GM18519 (cell line): Measurements from ENCODE around the gene OXSM.

ENCODE experiments used
- ATAC-seq: cut with Tn5 transposase; IDR thresholded peaks from one replicate; pipeline ENCODE4 v1.9.1; 2021; ENCODE audit warnings: mild to moderate bottlenecking, moderate library complexity; ENCODE audit not compliant: unreplicated experiment, low FRiP score

OXSM gene

DNA sequence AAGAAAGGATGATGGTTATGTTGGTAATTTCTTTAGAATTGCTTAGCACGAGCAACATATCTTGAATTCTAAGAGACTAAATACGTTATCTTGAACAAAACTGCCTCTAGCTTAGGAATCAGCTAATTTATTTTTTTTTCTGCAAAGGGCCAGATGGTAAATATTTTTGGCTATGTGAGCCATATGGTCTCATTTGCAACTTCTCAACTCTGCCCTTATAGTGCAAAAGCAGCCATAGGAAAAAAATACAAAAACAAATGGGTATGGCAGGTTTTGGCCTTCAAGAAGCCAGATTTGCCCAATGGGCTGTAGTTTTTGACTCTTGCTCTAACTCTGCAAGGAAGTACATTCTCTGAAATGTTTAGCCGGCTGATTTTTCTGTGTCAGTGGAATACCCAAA lies 11.9 kb downstream of the OXSM start:
- ATAC-seq = no peak

DNA sequence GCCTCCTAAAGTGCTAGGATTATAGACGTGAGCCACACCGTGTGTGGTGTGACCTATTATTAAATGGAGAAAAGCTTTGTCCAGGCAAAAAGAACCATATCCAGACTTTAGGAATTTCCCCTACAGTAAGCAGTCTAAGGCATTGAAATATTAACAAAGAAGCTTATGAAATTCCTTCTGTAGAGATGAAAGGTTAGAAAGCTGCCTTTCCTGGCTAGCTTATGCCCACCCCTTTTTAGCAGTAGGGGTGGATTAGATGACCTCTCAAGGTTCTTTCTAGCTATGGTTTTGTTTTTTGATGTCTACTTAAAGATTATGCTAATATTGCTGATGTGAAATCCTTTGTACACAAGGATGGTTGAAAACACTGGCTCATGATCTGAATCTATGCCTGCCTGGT lies 13.9 kb downstream of the OXSM start:
- ATAC-seq = no peak

GRCh38 chr3:25804676-25805075 lies 14.8 kb downstream of the OXSM start:
- ATAC-seq = no peak

DNA sequence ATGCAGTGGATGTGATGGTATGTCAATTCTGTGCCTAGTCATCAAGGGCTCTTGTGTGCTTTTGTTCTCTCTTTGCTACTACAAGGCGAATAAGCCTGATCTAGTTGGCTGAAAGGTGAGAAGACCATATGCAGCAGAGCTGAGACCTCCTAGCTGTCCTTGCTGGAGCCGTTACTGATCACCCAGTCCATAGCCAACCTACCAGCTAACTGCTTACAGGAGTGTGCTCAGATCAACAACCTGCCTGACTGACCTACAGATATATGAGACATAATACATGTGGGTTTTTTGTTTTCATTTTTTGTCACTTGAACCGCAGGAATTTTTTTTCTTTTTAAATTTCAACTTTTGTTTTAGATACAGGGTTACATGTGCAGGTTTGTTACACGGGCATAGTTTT lies 22.8 kb downstream of the OXSM start:
- ATAC-seq = no peak

DNA sequence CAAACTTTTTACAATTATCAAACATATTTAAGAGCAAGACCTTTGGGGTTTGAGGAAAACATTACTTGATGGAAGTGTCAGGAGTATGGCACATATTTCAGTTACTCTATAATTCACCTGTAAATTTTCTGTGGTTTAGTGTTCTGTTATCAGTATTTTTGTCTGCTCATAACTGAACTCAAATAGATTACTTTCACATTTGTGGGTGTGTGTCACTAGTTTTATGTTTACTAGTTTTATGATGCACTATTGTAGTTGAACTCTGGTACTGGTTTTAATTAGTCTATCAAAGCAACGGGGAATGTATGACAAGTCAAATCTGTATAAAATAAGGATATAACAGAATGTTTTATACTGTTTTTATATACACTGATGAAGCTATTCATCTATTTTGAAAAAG lies 27.2 kb downstream of the OXSM start:
- ATAC-seq = peak; percentile 73

DNA sequence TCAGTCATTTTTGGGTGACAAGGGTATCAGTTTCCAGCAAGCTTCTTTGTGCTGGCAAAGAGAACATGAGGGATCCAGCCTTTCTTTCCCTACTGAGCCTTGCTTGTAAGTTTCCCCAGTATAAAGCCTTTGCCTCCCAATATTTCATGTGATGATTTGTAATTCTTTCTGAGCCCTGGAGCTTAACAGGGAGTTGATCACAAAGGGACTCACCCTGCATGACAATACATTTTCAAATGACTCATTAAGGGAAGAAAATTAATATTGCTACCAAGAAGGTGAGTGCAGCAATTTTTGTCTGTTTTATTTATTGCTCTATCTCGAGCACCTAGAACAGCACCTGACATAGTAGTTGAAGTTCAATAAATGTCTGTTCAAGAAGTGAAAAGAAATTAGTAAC lies 27.7 kb downstream of the OXSM start:
- ATAC-seq = no peak

DNA sequence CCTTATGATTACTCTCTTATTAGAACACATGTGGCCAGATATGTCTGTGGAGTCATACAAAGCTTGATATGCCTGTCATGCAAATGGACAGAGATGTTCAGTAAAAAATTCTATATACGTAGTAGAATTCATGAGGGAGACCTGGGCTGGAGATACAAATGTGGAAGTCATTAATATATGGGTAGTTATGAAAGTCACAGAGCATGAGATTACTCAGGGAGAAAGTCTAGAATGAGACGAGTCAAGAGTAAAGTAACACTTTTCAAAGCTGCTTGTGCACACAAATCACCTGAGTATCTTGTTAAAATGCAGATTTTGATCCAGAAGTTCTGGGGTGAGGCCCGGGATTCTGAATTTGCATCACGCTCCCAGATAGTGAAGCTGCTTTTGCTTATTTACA lies 28.4 kb downstream of the OXSM start:
- peak; percentile 43 for ATAC-seq

GRCh38 chr3:25820366-25820765 lies 30.5 kb downstream of the OXSM start:
- no peak for ATAC-seq

DNA sequence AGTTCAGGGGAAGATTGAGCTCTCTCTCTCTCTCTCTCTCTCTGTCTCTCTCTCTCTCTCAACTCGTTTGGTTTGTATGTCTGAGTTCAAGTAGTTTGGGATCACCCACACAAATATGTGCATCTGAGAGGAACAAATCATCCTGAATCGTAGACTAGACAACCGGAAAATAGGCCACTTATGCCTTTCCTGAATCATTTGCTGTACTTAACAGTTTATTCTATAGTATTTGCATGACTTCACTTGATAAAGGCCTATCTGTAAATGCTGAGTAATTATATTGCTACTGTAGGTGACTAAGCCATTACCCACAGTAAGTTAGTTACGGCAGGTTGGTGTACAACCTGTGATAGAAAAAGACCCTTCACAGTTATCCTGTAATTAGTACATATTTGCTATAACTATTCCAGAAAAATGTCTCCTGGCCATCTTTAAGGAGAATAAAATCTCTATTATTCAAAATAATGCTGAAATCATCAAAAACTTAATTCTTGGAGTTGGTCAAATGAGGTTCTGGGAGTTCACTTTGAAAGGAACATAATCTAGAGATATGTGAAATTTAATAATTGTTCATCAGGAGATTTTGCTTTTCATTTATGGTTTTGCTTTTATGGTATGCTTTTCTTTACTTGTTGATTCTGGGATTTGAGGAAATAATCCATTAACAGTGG lies 31.1 kb downstream of the OXSM start:
- no peak for ATAC-seq

DNA sequence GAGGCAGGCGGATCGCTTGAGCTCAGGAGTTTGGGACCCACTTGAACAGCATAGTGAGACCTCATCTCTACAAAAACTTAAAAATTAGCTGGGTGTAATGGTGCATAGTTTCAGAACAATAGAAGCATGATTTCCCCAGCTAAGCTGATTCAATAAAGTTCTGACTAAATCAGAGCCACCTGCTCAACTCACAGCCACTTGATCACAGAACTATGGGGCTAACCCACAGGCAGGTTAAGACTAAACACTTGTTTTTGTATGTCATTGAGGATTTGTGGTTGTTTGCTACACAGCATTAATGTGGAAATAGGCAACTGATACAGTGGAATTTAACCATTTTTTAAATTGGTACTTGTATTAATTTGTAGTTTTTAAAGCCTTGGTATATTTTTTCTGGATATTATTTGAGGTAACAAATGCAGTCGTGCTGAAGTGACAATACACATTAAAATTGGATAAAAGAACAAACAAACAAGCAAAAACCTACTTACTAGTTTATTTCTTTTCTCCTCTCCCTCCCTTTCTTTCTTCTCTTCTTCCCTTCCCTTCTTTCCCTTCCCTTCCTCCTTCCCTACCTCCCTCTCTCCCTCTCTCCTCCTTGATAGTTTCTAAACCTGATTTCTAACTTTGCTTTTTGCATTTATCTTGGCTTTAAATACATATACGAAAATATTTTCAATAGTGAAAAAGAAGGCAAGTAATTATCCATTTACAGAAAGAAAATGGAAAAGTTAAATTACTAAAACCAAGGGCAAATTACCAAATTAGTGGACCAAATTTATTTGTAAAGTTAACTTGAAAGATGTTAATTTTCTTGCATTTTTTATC lies 32.1 kb downstream of the OXSM start:
- ATAC-seq = no peak

GRCh38 chr3:25823314-25823713 lies 33.4 kb downstream of the OXSM start:
- no peak for ATAC-seq

DNA sequence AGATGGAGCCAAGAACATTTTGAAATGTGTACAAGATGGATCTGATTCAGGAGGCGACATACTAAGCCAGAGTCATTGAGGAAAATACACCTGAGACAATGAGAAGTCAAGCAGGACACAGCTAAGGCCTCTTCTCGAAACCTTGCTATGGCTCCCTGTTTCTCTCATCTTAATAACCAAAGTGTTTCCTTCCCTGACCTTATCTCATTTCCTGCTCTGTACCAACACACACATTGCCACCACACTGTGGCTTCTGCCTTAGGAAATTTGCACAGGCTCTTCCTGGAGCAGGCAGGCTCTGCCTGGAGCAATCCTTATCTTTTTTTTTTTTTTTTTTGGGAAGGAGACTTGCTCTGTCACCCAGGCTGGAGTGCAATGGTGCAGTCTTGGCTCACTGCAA lies 36.6 kb downstream of the OXSM start:
- no peak for ATAC-seq

GRCh38 chr3:25830373-25831280 lies 40.7 kb downstream of the OXSM start:
- no peak for ATAC-seq

DNA sequence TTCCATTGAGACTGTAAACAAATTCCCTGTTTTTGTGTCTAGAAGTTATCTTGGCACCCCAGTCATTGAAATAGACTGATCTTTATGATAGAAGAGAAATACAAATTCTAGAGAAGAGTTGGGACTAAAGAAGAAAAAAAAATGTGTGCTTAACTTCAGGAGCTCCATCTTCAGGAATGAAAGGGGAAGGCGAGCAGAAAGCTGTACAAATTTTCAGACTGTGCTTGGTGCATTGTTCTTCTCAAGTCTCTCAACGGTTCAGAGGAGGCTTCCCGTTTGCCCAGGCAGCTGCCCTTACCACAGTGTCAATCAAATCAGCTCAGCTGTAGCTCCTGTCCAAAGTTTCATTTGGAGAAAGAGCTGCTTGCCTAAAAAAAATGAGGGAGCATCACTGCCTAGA lies 41.7 kb downstream of the OXSM start:
- no peak for ATAC-seq

DNA sequence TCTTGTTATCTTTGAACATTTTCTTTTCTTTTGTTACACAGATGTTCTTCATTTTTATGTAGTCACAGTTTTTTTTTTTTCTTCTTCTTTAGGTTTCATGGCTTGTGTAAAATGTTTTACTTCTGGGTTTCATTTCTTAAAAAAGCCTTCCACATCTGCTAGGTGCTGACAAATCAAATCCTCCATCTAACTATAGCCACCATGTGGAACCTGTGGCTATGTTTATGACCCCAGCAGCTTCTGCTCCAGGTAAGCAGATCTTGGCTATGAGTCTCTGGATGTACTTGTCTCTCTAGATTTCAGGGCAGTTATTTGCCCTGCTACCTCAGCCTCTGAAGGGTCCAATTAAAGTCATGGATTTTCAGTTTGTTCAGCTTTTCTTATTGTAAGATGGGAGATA lies 44.5 kb downstream of the OXSM start:
- ATAC-seq = peak; percentile 78

- no peak for ATAC-seq
These were observed 46.7 kb downstream of the OXSM start for GRCh38 chr3:25836579-25836978.

GRCh38 chr3:25837038-25837437 lies 47.1 kb downstream of the OXSM start:
- ATAC-seq = no peak

GRCh38 chr3:25840099-25840498 lies 50.2 kb downstream of the OXSM start:
- no peak for ATAC-seq

DNA sequence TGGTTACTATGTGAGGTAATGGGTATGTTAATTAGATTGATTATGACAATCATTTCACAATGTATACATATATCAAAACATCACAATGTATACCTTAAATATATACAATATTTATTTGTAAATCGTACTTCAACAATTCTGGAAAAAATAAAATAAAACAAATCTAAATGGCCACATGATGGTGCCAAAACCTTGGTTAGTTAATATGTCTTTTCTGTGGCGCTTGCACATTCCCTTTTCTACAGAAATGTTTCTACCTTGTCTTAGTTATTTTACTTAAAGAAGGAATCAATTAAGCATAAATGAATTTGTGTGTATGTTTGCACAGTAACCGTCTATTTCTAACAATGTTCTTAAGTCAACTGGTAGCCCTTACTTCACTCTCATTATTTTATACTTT lies 53.4 kb downstream of the OXSM start:
- ATAC-seq = no peak
